Left lobe of liver (tissue), 2 donors: Measurements from ENCODE around the gene ECI2. TPM values are rescaled to one million over a fixed set of nuclear protein-coding genes. Genes with fewer than 3 reads are reported as not detected.
A peak's percentile ranks its signal among the peaks of the same experiment; 100 is the strongest.
"Not testable (repeated sequence)": the region's sequence is repeated elsewhere in the genome, so short reads cannot be mapped to it uniquely, and the experiment has no call there.

Source experiments
- ATAC-seq: fragments of 200-7000 bp; cut with Tn5 transposase; one replicate; pipeline ENCODE4 v1.9.1; 2020; ENCODE audit warnings: mild to moderate bottlenecking, moderate library complexity
- DNase-seq: peaks from one replicate; pipeline ENCODE4 v3.0.0-alpha.2; 2020; ENCODE audit warnings: low spot score
- total RNA-seq: library from RNA; stranded (reverse); gene quantifications from one replicate; pipeline ENCODE4 v1.2.1, GENCODE V29; 2021
- donor health status: DM: no; HTN: no; CAD: no; lungs with moderate emphysema.
- donor health status: DM: no; HTN: yes; CAD: no.

Gene ECI2
- total RNA-seq, 1 donor from 2014 or later: 129 TPM

DNA sequence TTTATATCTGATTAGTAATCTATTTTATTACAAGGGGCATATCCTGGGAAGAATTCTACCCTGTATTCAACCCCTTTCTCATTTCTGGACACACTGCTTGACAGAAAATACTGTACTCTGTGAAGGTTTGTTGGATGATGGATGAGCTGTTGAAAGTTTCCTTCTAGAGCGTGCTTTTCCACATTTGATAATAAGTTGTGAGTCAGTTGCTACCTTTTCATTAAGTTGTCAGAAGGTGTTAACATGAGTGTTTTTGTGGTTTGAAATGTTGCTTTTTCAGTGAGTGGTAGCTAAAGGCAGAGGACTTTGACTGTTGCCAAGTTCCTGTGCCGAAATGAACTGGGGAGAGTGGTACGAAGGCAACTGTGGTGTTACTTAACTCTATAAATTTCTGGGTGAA lies 3.9 kb upstream of the ECI2 start:
- no peak for ATAC-seq
- DNase-seq: no peak

- DNase-seq (no peak), ATAC-seq (no peak)
Observed at GRCh38 chr6:4138186-4138585, 2.8 kb upstream of the ECI2 start.

DNA sequence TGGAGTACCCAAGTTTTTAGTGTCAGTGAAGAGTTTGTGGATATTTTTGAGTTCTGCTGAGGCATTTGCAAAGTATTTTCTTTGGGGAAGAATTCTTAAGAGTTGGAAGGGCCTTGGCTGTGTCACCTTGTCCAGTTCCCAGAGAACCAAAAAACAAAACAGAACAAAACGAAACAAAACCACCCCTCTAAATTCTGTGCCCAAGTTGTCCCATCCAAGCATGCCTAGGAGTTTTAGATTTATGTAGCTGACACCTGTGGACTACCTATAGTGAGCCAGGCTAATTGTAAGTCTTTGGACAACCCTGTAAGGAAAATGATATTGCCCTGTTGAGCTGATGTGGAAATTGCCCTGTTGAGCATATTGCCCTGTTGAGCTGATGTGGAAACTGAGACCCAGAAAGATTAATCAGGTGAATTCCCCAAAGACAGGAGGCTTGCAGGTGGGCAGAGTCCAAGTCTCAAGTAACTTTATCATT lies 1.0 kb upstream of the ECI2 start:
- ATAC-seq: no peak
- no peak for DNase-seq

- DNase-seq: peak; percentile 99
- ATAC-seq: peak; percentile 86
Observed at GRCh38 chr6:4135665-4136353, 434 bp upstream of the ECI2 start.

- ATAC-seq (peak; percentile 9), DNase-seq (no peak)
Observed at GRCh38 chr6:4133941-4134838, 1.2 kb downstream of the ECI2 start.

GRCh38 chr6:4130357-4130987 lies 4.9 kb downstream of the ECI2 start:
- no peak for ATAC-seq

DNA sequence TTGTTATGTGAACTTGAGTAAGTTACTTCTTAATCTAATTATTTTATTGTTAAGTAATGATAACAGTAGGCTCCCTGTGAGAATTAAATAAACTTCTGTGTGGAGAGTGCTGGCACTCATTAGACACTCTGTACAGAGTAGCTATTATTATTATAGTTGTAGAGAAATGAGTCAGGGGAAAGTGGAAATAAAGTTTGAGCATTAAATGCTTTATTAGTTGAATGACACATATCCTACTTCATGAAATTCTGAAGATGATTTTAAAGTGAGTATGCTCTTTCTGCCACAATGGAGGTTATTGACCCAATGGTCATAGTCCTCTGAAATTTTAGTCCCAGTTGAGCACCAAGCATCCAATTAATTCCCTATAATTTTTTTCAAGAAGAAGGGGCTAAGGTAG lies 5.9 kb downstream of the ECI2 start:
- no peak for ATAC-seq
- DNase-seq: no peak

More at GRCh38 chr6:4130357-4130987, 4.9 kb downstream of the ECI2 start:
- peak; percentile 69 for DNase-seq

DNA sequence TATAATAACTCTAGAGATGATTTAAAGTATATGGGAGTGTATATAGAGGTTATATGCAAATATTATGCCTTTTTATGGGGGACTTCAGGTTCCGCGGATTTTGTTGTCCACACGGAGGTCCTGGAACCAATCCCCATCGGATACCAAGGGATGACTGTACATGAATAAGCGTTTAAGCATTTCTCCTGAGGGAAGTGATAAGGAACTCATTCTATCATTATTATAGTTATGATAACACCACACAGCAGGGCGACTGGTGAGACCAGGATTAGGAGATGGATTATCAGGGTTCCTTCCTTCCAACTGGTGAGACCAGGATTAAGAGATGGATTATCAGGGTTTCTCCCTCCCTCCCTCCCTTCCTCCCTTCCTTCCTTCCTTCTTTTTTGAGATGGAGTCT lies 6.6 kb downstream of the ECI2 start:
- DNase-seq: no peak
- ATAC-seq: no peak

GRCh38 chr6:4128072-4128471 lies 7.3 kb downstream of the ECI2 start:
- DNase-seq (no peak), ATAC-seq (no peak)

DNA sequence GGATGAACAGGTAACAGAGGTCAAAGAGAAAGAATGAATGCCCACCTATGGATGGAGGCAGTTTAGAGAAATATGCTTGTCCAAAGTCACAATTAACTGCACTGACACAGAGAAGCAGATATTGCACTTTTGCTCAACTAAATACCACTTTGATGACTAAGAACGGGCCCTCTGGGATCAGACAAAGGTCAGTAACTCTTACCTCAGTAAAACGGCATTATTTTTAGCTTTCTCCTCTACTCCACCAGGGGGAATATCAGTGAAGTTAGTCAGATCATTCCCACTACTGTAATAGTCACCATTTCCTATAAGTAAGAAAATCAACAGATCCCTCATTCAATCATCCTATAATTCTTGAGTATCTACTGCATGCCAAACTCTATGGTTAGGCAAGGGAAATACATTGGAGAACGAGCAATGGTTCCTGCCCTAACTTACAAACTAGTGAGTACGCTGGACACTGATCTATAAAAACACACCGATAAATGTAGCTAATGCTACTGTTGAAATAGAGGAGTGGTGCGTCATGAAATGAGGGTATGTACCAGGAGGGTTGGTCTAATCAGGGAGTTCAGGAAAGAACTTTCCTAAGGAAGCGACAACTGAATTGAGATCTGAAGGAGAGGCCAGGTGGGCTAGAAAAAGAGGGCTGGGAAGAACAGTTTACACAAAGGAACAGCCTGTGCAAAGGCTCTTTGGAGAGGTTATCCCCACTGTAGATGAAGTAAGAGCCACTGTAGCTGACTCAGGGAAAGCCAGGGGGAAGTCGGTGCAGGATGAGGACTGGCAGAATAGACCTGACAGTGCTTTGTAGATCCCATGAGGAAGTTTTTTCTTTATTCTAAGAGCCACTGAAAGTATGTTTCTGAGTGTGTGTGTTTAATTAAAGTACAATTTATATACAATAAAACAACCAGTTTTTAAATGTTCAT lies 9.2 kb downstream of the ECI2 start:
- ATAC-seq: peak; percentile 60
- no peak for DNase-seq

GRCh38 chr6:4125500-4125899 lies 9.9 kb downstream of the ECI2 start:
- DNase-seq (no peak), ATAC-seq (no peak)

DNA sequence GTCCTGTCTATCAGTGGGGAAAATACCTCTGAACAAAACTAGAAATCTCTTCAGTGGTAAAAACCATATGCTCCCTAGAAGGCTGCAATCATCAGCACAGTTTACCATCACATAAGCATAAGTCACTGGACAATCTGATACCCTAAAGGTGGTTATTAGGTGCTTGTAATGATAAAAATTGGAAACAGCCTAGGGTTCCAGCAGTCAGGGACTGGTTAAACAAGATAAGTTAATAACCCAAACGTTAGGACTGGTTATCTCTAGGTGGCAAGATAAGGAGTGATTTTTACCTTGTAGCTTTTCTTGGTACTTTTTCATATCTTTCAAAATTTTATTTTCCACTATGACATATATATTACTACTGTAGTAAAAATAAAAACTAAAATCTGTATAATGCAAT lies 11.0 kb downstream of the ECI2 start:
- DNase-seq: no peak
- no peak for ATAC-seq

- ATAC-seq: no peak
- DNase-seq: no peak
Observed at GRCh38 chr6:4115741-4116140, 19.6 kb downstream of the ECI2 start.

DNA sequence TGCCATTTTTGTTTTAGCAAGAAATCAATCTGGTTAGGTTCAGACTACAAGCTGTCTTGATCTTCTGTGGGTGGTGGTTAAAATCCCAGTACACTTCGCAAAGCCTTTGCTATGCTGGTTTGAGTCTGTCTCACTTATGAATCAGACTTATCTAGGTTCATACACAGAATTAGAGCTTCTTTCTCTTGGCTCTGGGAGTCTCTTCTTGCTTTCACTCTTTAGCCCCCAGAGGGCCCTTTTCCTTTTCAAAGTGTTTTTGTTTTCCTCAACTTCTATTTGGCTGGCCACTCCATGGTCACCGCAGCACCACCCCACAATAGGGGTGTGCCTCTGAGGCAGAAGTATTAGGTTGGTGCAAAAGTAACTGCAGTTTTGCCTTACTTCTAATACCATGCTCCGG lies 21.3 kb downstream of the ECI2 start:
- DNase-seq (no peak), ATAC-seq (peak; percentile 20)

DNA sequence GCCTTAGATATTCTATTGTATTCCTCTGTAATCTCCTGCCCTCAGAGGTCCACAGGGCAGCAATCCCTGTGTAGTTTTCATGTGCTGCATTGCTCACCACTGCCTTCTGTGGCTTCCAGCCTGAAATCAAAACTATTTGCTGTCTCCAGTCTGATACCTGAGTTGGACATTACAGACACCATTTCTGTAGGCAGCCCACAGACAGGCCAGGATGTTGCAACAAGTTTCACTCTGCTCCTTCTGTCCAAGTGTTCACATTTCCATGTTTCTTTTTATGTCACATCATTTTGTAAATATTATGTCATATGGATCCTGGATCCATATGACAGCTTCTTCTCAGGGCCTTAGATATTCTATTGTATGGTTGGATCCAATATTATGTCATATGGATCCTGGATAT lies 21.7 kb downstream of the ECI2 start:
- DNase-seq: no peak
- ATAC-seq: peak; percentile 38

- DNase-seq: no peak
- ATAC-seq: no peak
Observed at GRCh38 chr6:4112366-4112765, 23.0 kb downstream of the ECI2 start.

DNA sequence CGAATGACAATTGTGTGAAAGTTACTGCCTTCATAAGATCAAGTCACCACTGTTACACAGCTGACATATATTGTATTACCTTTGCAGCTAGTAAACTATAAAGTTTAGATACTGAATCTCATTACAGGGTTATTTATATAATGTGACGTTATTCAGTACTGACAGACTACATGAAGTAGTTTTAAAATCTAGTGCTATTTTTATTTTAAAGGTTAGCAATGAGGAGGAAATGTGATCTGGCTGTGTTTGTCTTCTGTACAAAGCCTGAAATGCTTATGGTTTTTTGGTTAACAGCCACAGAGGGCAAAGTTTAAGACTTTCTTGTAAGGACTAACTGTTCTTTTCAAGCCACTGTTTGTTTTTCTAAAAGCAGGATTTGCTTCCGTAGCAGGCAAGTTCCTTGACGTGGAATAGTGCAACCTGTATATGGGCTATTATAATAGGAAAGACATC lies 26.0 kb downstream of the ECI2 start:
- not testable (repeated sequence) for ATAC-seq, DNase-seq

GRCh38 chr6:4108561-4109093 lies 26.7 kb downstream of the ECI2 start:
- DNase-seq: no peak
- no peak for ATAC-seq

- no peak for DNase-seq
- no peak for ATAC-seq
Observed at GRCh38 chr6:4107873-4108272, 27.5 kb downstream of the ECI2 start.

- no peak for ATAC-seq
Observed at GRCh38 chr6:4105980-4106536, 29.3 kb downstream of the ECI2 start.

More at GRCh38 chr6:4105980-4106536, 29.3 kb downstream of the ECI2 start:
- no peak for DNase-seq
